OCI-LY1 (cell line): Measurements from ENCODE around the gene CCDC63.

Source experiments
- EZH2 ChIP-seq: fragments of 200-600 bp; sonication (generic), shearing (Covaris generic); IDR thresholded peaks from 2 replicates; pipeline ENCODE4 v1.8.0; 2017; ENCODE audit warnings: borderline replicate concordance, mixed run types, mild to moderate bottlenecking, antibody characterized with exemption, low read length, moderate library complexity, mixed read lengths
- TF ChIP-seq, protein P1 (sequence below): fragments of 200-600 bp; sonication (generic), shearing (Covaris generic); IDR thresholded peaks from 2 replicates; pipeline ENCODE4 v1.5.1; 2017; ENCODE audit warnings: mild to moderate bottlenecking, antibody characterized with exemption, low read length, moderate library complexity, mixed read lengths

DNA sequence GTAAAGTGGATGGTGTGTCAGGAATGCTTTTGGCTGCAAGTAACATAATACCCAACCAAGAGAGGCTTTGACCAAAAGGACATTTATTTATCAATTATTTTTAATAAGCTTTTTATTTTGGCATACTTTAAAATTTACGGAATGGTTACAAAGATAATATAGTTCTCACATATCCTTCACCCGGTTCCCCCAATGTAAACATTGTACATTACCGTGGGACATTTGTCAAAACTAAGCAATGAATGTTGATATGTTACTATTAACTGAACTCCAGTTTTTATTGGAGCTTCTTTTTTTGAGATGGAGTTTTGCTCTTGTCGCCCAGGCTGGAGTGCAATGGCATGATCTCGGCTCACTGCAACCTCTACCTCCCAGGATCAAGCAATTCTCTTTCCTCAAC lies 23.0 kb downstream of the CCDC63 start:
- TF ChIP-seq, protein P1, sequence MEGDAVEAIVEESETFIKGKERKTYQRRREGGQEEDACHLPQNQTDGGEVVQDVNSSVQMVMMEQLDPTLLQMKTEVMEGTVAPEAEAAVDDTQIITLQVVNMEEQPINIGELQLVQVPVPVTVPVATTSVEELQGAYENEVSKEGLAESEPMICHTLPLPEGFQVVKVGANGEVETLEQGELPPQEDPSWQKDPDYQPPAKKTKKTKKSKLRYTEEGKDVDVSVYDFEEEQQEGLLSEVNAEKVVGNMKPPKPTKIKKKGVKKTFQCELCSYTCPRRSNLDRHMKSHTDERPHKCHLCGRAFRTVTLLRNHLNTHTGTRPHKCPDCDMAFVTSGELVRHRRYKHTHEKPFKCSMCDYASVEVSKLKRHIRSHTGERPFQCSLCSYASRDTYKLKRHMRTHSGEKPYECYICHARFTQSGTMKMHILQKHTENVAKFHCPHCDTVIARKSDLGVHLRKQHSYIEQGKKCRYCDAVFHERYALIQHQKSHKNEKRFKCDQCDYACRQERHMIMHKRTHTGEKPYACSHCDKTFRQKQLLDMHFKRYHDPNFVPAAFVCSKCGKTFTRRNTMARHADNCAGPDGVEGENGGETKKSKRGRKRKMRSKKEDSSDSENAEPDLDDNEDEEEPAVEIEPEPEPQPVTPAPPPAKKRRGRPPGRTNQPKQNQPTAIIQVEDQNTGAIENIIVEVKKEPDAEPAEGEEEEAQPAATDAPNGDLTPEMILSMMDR, result no peak
- TF ChIP-seq EZH2, result no peak
